ENCODE measurements around the gene ANKHD1. TPM values are rescaled to one million over a fixed set of nuclear protein-coding genes. Genes with fewer than 3 reads are reported as not detected.

Gene ANKHD1
- total and polyA plus RNA-seq, 2 experiments from 2014 or later: 26.1 to 27.9 TPM

- TF ChIP-seq EZH2 (IDR thresholded peaks at IDR 0.05; ENCODE audit: insufficient read depth, poor library complexity, severe bottlenecking): no peak
- TF ChIP-seq EZH2phosphoT487 (IDR thresholded peaks at IDR 0.05; ENCODE audit: insufficient read depth, low read depth): no peak
- Histone ChIP-seq H2AFZ (peak overlapping the region; percentile 69), H3F3A (ENCODE audit: insufficient read depth) (peaks cover 34% of the 10 kb centered on the region), H3K4me2 (ENCODE audit: unreplicated experiment) (peak overlapping the region; percentile 94), H3K9me2 (ENCODE audit: insufficient read depth) (no peaks in the 10 kb centered on the region), H3K4me3 (peak overlapping the region; percentile 86), H3K36me3 (ENCODE audit: low read depth) (0 out of 2 replicates have a peak, but pooled peaks cover 6% of the 10 kb centered on the region), H3K79me2 (ENCODE audit: insufficient read depth) (peaks cover 47% of the 10 kb centered on the region), H3K27ac (peak overlapping the region; percentile 84), H3K27me3 (replicated peaks; ENCODE audit: insufficient read depth) (no peaks in the 10 kb centered on the region), H3K9ac (peak overlapping the region; percentile 98), H3K9me3 (ENCODE audit: low read depth) (no peaks in the 10 kb centered on the region), H4K20me1 (ENCODE audit: insufficient read depth) (0 out of 2 replicates have a peak, but pooled peaks cover 6% of the 10 kb centered on the region), H3K4me1 (ENCODE audit: insufficient read depth) (peaks cover 32% of the 10 kb centered on the region)
- WGBS, 2 experiments (ENCODE audit: low coverage in 1 of 2, low lambda C conversion rate in 2 of 2, missing lambda C conversion rate in 2 of 2): 80 to 86% methylated on average over 3 of the region's 3 CpGs
- no peak for DNase-seq
- in situ Hi-C loops (cut with MboI): no loop called here
Measured at GRCh38 chr5:140557965-140558364, 156.3 kb downstream of the ANKHD1 start.

GRCh38 chr5:140558542-140558941, 156.9 kb downstream of the ANKHD1 start:
- Histone ChIP-seq H3F3A (ENCODE audit: insufficient read depth) (peaks cover 34% of the 10 kb centered on the region), H3K27ac (no peak overlapping the region; the same call in 1 of the 2 replicates)
- WGBS, 2 experiments (ENCODE audit: low coverage in 1 of 2, low lambda C conversion rate in 2 of 2, missing lambda C conversion rate in 2 of 2): 85 to 87% methylated on average over 7 to 9 of the region's 9 CpGs

GRCh38 chr5:140560227-140560626, 158.6 kb downstream of the ANKHD1 start:
- Histone ChIP-seq H3K9me3 (ENCODE audit: low read depth) (no peaks in the 10 kb centered on the region), H3K79me2 (ENCODE audit: insufficient read depth) (peaks cover 36% of the 10 kb centered on the region), H3K9ac (no peak overlapping the region), H3K4me1 (ENCODE audit: insufficient read depth) (peaks cover 23% of the 10 kb centered on the region), H3K36me3 (ENCODE audit: low read depth) (no peaks in the 10 kb centered on the region), H3K27ac (no peak overlapping the region), H3K4me2 (ENCODE audit: unreplicated experiment) (no peak overlapping the region), H3F3A (ENCODE audit: insufficient read depth) (peaks cover 22% of the 10 kb centered on the region), H3K27me3 (replicated peaks; ENCODE audit: insufficient read depth) (no peaks in the 10 kb centered on the region), H3K4me3 (no peak overlapping the region), H4K20me1 (ENCODE audit: insufficient read depth) (no peaks in the 10 kb centered on the region), H2AFZ (no peak overlapping the region), H3K9me2 (ENCODE audit: insufficient read depth) (no peaks in the 10 kb centered on the region)
- in situ Hi-C loops (cut with MboI): no loop called here
- 94 to 96% methylated on average over 10 of the region's 10 CpGs for WGBS, 2 experiments (ENCODE audit: low coverage in 1 of 2, low lambda C conversion rate in 2 of 2, missing lambda C conversion rate in 2 of 2)
- no peak for DNase-seq
- TF ChIP-seq EZH2 (IDR thresholded peaks at IDR 0.05; ENCODE audit: insufficient read depth, poor library complexity, severe bottlenecking): no peak
- no peak for TF ChIP-seq EZH2phosphoT487 (IDR thresholded peaks at IDR 0.05; ENCODE audit: insufficient read depth, low read depth)

More at GRCh38 chr5:140558542-140558941, 156.9 kb downstream of the ANKHD1 start:
- Histone ChIP-seq H3K4me3 (no peak overlapping the region), H3K9me2 (ENCODE audit: insufficient read depth) (no peaks in the 10 kb centered on the region), H2AFZ (no peak overlapping the region), H3K9ac (no peak overlapping the region), H3K4me1 (ENCODE audit: insufficient read depth) (peaks cover 34% of the 10 kb centered on the region), H4K20me1 (ENCODE audit: insufficient read depth) (no peaks in the 10 kb centered on the region), H3K79me2 (ENCODE audit: insufficient read depth) (peaks cover 47% of the 10 kb centered on the region), H3K36me3 (ENCODE audit: low read depth) (0 out of 2 replicates have a peak, but pooled peaks cover under 1% of the 10 kb centered on the region), H3K27me3 (replicated peaks; ENCODE audit: insufficient read depth) (no peaks in the 10 kb centered on the region), H3K4me2 (ENCODE audit: unreplicated experiment) (no peak overlapping the region), H3K9me3 (ENCODE audit: low read depth) (no peaks in the 10 kb centered on the region)
- in situ Hi-C loops (cut with MboI): no loop called here
- TF ChIP-seq EZH2 (IDR thresholded peaks at IDR 0.05; ENCODE audit: insufficient read depth, poor library complexity, severe bottlenecking): no peak
- DNase-seq: no peak

- H2AFZ ChIP-seq: no peak overlapping the region
- 91 to 98% methylated on average over 10 of the region's 10 CpGs for WGBS, 2 experiments (ENCODE audit: low coverage in 1 of 2, low lambda C conversion rate in 2 of 2, missing lambda C conversion rate in 2 of 2)
- H3K9me2 ChIP-seq (ENCODE audit: insufficient read depth): no peaks in the 10 kb centered on the region
- H3K4me3 ChIP-seq: no peak overlapping the region
- no peak overlapping the region for H3K9ac ChIP-seq
- DNase-seq: no peak
- in situ Hi-C loops (cut with MboI): no loop called here
- no peaks in the 10 kb centered on the region for H4K20me1 ChIP-seq (ENCODE audit: insufficient read depth)
- peaks cover 21% of the 10 kb centered on the region for H3F3A ChIP-seq (ENCODE audit: insufficient read depth)
- H3K4me1 ChIP-seq (ENCODE audit: insufficient read depth): peaks cover 22% of the 10 kb centered on the region
- TF ChIP-seq EZH2phosphoT487 (IDR thresholded peaks at IDR 0.05; ENCODE audit: insufficient read depth, low read depth): no peak
- no peak for TF ChIP-seq EZH2 (IDR thresholded peaks at IDR 0.05; ENCODE audit: insufficient read depth, poor library complexity, severe bottlenecking)
- H3K79me2 ChIP-seq (ENCODE audit: insufficient read depth): peaks cover 36% of the 10 kb centered on the region
- no peak overlapping the region for H3K27ac ChIP-seq
- no peaks in the 10 kb centered on the region for H3K9me3 ChIP-seq (ENCODE audit: low read depth)
- H3K4me2 ChIP-seq (ENCODE audit: unreplicated experiment): no peak overlapping the region
- no peaks in the 10 kb centered on the region for H3K27me3 ChIP-seq (replicated peaks; ENCODE audit: insufficient read depth)
- H3K36me3 ChIP-seq (ENCODE audit: low read depth): 0 out of 2 replicates have a peak, but pooled peaks cover 5% of the 10 kb centered on the region
Measured at GRCh38 chr5:140561753-140562523, 160.3 kb downstream of the ANKHD1 start.
